Astrocyte (in vitro differentiated cells and primary cell): ENCODE data around the gene VPS35. TPM values are rescaled to one million over a fixed set of nuclear protein-coding genes. Genes with fewer than 3 reads are reported as not detected.
"Not testable (repeated sequence)": the region's sequence is repeated elsewhere in the genome, so short reads cannot be mapped to it uniquely, and the experiment has no call there.

ENCODE experiments used
- DNase-seq: peaks from one replicate; pipeline ENCODE4 v3.0.0-alpha.2; 2010; ENCODE audit warnings: low read depth
- FAIRE-seq: peaks from 2 replicates; lab custom pipeline; 2011; peaks lifted over from hg19 to GRCh38; lab: Jason Lieb, UNC
- H2AFZ ChIP-seq: 2 replicates; pipeline ENCODE4 v1.6.0; 2012; ENCODE audit warnings: low read depth, low read length, inconsistent platforms
- H3K27ac ChIP-seq: 2 replicates; pipeline ENCODE4 v1.5.1; 2011; ENCODE audit warnings: low read depth, low read length, inconsistent platforms
- H3K27me3 ChIP-seq: 2 replicates; pipeline ENCODE4 v1.6.0; 2011; ENCODE audit warnings: low read length, inconsistent platforms; ENCODE audit not compliant: insufficient read depth
- H3K36me3 ChIP-seq: 2 replicates; pipeline ENCODE4 v1.5.1; 2011; ENCODE audit warnings: low read length, inconsistent platforms; ENCODE audit not compliant: insufficient read depth
- H3K4me1 ChIP-seq: 2 replicates; pipeline ENCODE4 v1.5.1; 2011; ENCODE audit warnings: low read length, inconsistent platforms; ENCODE audit not compliant: insufficient read depth
- H3K4me2 ChIP-seq: 2 replicates; pipeline ENCODE4 v1.6.0; 2012; ENCODE audit warnings: low read length, inconsistent platforms
- H3K4me3 ChIP-seq: 2 replicates; pipeline ENCODE4 v1.5.1; 2011; ENCODE audit warnings: low read depth, mild to moderate bottlenecking, low read length, inconsistent platforms; ENCODE audit not compliant: insufficient read depth
- H3K79me2 ChIP-seq: 2 replicates; pipeline ENCODE4 v1.6.0; 2012; ENCODE audit warnings: mild to moderate bottlenecking, low read length, inconsistent platforms; ENCODE audit not compliant: insufficient read depth
- H3K9ac ChIP-seq: 2 replicates; pipeline ENCODE4 v1.6.0; 2012; ENCODE audit warnings: mild to moderate bottlenecking, low read length, inconsistent platforms
- H3K9me3 ChIP-seq: 2 replicates; pipeline ENCODE4 v1.5.1; 2012; ENCODE audit warnings: low read depth, mild to moderate bottlenecking, low read length, inconsistent platforms; ENCODE audit not compliant: insufficient read depth
- H4K20me1 ChIP-seq: 2 replicates; pipeline ENCODE4 v1.6.0; 2012; ENCODE audit warnings: low read length, inconsistent platforms; ENCODE audit not compliant: insufficient read depth
- H3K27ac Mint-ChIP-seq: one replicate; pipeline ENCODE4 v1.8.0; 2021; ENCODE audit warnings: mild to moderate bottlenecking, mixed read lengths; ENCODE audit not compliant: unreplicated experiment
- H3K27me3 Mint-ChIP-seq: one replicate; pipeline ENCODE4 v1.8.0; 2021; ENCODE audit warnings: low read depth, mixed read lengths; ENCODE audit not compliant: unreplicated experiment
- H3K36me3 Mint-ChIP-seq: one replicate; pipeline ENCODE4 v1.8.0; 2021; ENCODE audit warnings: low read depth, mixed read lengths; ENCODE audit not compliant: unreplicated experiment
- H3K4me1 Mint-ChIP-seq: one replicate; pipeline ENCODE4 v1.8.0; 2021; ENCODE audit warnings: low read depth, mixed read lengths; ENCODE audit not compliant: unreplicated experiment
- H3K4me3 Mint-ChIP-seq: one replicate; pipeline ENCODE4 v1.8.0; 2021; ENCODE audit warnings: mild to moderate bottlenecking, moderate library complexity, mixed read lengths; ENCODE audit not compliant: unreplicated experiment
- H3K9me3 Mint-ChIP-seq: one replicate; pipeline ENCODE4 v1.8.0; 2021; ENCODE audit warnings: mild to moderate bottlenecking, mixed read lengths; ENCODE audit not compliant: unreplicated experiment
- CTCF ChIP-seq: IDR thresholded peaks from 2 replicates; pipeline ENCODE4 v1.5.1; 2011; ENCODE audit warnings: low read depth, mild to moderate bottlenecking, inconsistent platforms, low read length, moderate library complexity; ENCODE audit not compliant: insufficient read depth
- EZH2 ChIP-seq: IDR thresholded peaks from 2 replicates; pipeline ENCODE4 v1.6.1; 2012; ENCODE audit warnings: mild to moderate bottlenecking, low read length, inconsistent platforms; ENCODE audit not compliant: insufficient read depth
- total RNA-seq: library from RNA; stranded (reverse); gene quantifications from 2 replicates; pipeline ENCODE4 v1.2.1, GENCODE V29; 2021

The VPS35 gene
- total RNA-seq, 1 donor from 2014 or later, result 135 TPM

DNA sequence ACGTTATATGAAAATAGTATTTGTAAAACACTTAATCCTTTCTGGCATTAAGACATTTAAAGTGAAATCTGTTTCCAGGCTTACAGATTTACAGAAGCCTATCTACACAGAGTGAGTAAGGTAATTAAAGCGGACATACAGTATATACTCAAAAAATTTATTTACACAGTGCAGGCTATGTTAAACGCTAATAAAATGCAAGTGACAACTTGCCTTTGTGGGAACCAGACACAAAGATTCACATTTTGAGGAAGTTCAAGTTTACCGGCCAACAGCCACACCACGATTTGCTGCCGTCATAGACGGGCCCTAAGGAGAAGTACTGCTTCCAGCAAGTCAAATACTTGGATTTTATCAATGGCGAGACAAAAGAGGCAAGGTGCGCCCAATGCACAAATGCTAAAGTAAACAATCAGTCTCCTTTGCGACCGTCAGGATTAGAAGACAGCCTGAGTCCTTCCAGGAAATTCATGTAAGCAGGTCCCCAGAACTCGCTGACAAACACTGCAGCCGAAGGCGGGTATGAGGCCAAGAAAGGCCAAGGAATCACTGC, 801 bp downstream of the VPS35 start:
- peak overlapping the region; percentile 96 for H3K4me2 ChIP-seq
- no peak overlapping the region for H3K4me3 Mint-ChIP-seq
- H3K36me3 Mint-ChIP-seq, result no peaks in the 10 kb centered on the region
- H3K27me3 ChIP-seq, result no peaks in the 10 kb centered on the region
- no peaks in the 10 kb centered on the region for H3K9me3 ChIP-seq
- H3K4me1 Mint-ChIP-seq, result peaks cover 33% of the 10 kb centered on the region
- peak overlapping the region; percentile 69 for H3K27ac ChIP-seq
- no peak overlapping the region for H3K27ac Mint-ChIP-seq
- H3K27me3 Mint-ChIP-seq, result no peaks in the 10 kb centered on the region
- peak; percentile 23 for DNase-seq
- peaks cover 65% of the 10 kb centered on the region for H4K20me1 ChIP-seq
- peak overlapping the region; percentile 96 for H3K4me3 ChIP-seq
- H3K9me3 Mint-ChIP-seq, result no peaks in the 10 kb centered on the region
- no peak for FAIRE-seq
- H3K4me1 ChIP-seq, result peaks cover 20% of the 10 kb centered on the region
- peak overlapping the region; percentile 100 for H2AFZ ChIP-seq
- H3K36me3 ChIP-seq, result no peaks in the 10 kb centered on the region
- no peak for TF ChIP-seq CTCF
- TF ChIP-seq EZH2, result no peak
- H3K9ac ChIP-seq, result peak overlapping the region; percentile 99
- peaks cover 88% of the 10 kb centered on the region for H3K79me2 ChIP-seq

- Mint-ChIP-seq H3K9me3 (no peaks in the 10 kb centered on the region), H3K27ac (no peak overlapping the region), H3K36me3 (no peaks in the 10 kb centered on the region), H3K27me3 (no peaks in the 10 kb centered on the region), H3K4me3 (no peak overlapping the region), H3K4me1 (peaks cover 37% of the 10 kb centered on the region)
- no peaks in the 10 kb centered on the region for H3K9me3 ChIP-seq
- H3K27me3 ChIP-seq, result no peaks in the 10 kb centered on the region
- no peaks in the 10 kb centered on the region for H3K36me3 ChIP-seq
- no peak overlapping the region for H3K27ac ChIP-seq
- DNase-seq (no peak), FAIRE-seq (no peak)
- H2AFZ ChIP-seq, result no peak overlapping the region
- no peak for TF ChIP-seq CTCF
- no peak for TF ChIP-seq EZH2
- H3K4me2 ChIP-seq, result peak overlapping the region; percentile 96
- peaks cover 90% of the 10 kb centered on the region for H3K79me2 ChIP-seq
- H3K9ac ChIP-seq, result peak overlapping the region; percentile 99
- peaks cover 20% of the 10 kb centered on the region for H3K4me1 ChIP-seq
- H3K4me3 ChIP-seq, result peak overlapping the region; percentile 96
- H4K20me1 ChIP-seq, result peaks cover 67% of the 10 kb centered on the region
Observed at GRCh38 chr16:46687486-46687885, 1.5 kb downstream of the VPS35 start.

- Histone ChIP-seq H3K36me3 (no peaks in the 10 kb centered on the region), H3K4me1 (peaks cover 20% of the 10 kb centered on the region), H4K20me1 (peaks cover 67% of the 10 kb centered on the region), H3K4me2 (peak overlapping the region; percentile 96), H3K27ac (no peak overlapping the region), H3K9ac (peak overlapping the region; percentile 99), H3K27me3 (no peaks in the 10 kb centered on the region), H2AFZ (no peak overlapping the region), H3K9me3 (no peaks in the 10 kb centered on the region), H3K4me3 (peak overlapping the region; percentile 96), H3K79me2 (peaks cover 89% of the 10 kb centered on the region)
- FAIRE-seq (no peak), DNase-seq (no peak)
- Mint-ChIP-seq H3K9me3 (no peaks in the 10 kb centered on the region), H3K36me3 (no peaks in the 10 kb centered on the region), H3K4me1 (peaks cover 42% of the 10 kb centered on the region), H3K27me3 (no peaks in the 10 kb centered on the region), H3K4me3 (peak overlapping the region; percentile 47), H3K27ac (no peak overlapping the region)
- no peak for TF ChIP-seq EZH2
- no peak for TF ChIP-seq CTCF
Observed at GRCh38 chr16:46686815-46687473, 2.0 kb downstream of the VPS35 start.

DNA sequence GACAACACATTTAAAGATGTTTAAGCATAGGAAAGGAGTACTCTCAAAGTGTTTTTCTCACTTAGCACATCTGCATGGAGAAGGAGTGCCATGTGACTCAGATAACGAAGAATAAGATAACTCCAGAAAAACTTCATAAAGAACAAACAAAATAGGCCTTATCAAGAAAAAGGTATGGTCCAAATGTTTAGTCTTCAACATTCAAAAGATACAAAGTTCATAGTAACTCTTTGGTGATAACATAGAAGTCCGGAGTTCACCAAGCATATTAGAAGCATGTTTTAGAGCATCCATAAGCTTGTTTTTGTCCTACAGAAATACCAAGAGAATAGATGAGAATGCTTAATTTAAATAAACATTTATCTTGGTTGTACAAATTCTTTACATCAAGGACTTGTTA, 7.1 kb downstream of the VPS35 start:
- not testable (repeated sequence) for H3K27me3 Mint-ChIP-seq, DNase-seq, H3K4me3 ChIP-seq, H3K4me1 ChIP-seq, H3K9me3 Mint-ChIP-seq, H3K4me2 ChIP-seq, H3K27ac Mint-ChIP-seq, H3K4me3 Mint-ChIP-seq, H3K9ac ChIP-seq, H3K27me3 ChIP-seq, H3K36me3 Mint-ChIP-seq, H3K27ac ChIP-seq, FAIRE-seq, H2AFZ ChIP-seq, H3K9me3 ChIP-seq
- Histone ChIP-seq H3K36me3 (peaks cover 22% of the 10 kb centered on the region), H4K20me1 (peaks cover 31% of the 10 kb centered on the region), H3K79me2 (peaks cover 56% of the 10 kb centered on the region)
- peaks cover 24% of the 10 kb centered on the region for H3K4me1 Mint-ChIP-seq
